HepG2 (cell line): ENCODE results near the gene MYRIP. TPM values are rescaled to one million over a fixed set of nuclear protein-coding genes. Genes with fewer than 3 reads are reported as not detected.

ENCODE experiments used
- ATAC-seq: fragments of 200-7000 bp; cut with Tn5 transposase; 3 replicates; pipeline ENCODE4 v1.9.1; 2020; ENCODE audit warnings: mild to moderate bottlenecking, moderate library complexity
- BruUV-seq: library from RNA; stranded (reverse); fragments of 400-500 nt; replicated peaks from 2 replicates; lab custom pipeline; 2021; lab: Mats Ljungman, UMichigan
- CTCF ChIA-PET: fragments of 300-600 bp; formaldehyde crosslinking; extraction: SDS; loops from one replicate; lab custom pipeline; 2021; ENCODE audit warnings: low total read pairs, inconsistent platforms, low intra/inter-chr PET ratio; lab: Yijun Ruan, JAX
- POLR2A ChIA-PET: fragments of 350-600 bp; sonication (Branson Sonifier 250); formaldehyde crosslinking; loops from one replicate; lab custom pipeline; 2020; ENCODE audit warnings: antibody characterized with exemption, inconsistent platforms; lab: Yijun Ruan, JAX
- DNase-seq: peaks from one replicate; pipeline ENCODE4 v3.0.0-alpha.2; 2015; ENCODE audit warnings: low spot score
- FAIRE-seq: peaks from 3 replicates; lab custom pipeline; 2011; peaks lifted over from hg19 to GRCh38; lab: Jason Lieb, UNC
- H2AFZ ChIP-seq: one replicate; pipeline ENCODE4 v1.6.1; 2011; ENCODE audit warnings: low read length, inconsistent platforms
- H3K27ac ChIP-seq: fragments of 300-600 bp; 3 replicates; pipeline ENCODE4 v1.8.0; 2011; ENCODE audit warnings: mixed run types, mild to moderate bottlenecking, mixed read lengths, low read length, inconsistent platforms; ENCODE audit not compliant: insufficient read depth; ENCODE audit errors: extremely low read length
- H3K27me3 ChIP-seq, 2 experiments: fragments of 200-600 bp in 1 of 2; 2 replicates in 1 of 2; 3 replicates in 1 of 2; pipeline versions ENCODE4 v1.6.0 to v1.8.0; 2011; ENCODE audit warnings: low read length in 2 of 2, mild to moderate bottlenecking in 2 of 2, moderate library complexity in 2 of 2, inconsistent platforms in 1 of 2; ENCODE audit not compliant: insufficient read depth in 2 of 2, control insufficient read depth in 1 of 2
- H3K36me3 ChIP-seq, 2 experiments: fragments of 200-600 bp in 1 of 2; replicated peaks in 1 of 2; 2 replicates in 1 of 2; 3 replicates in 1 of 2; pipeline versions ENCODE4 v1.5.1 to v1.8.0; 2011; ENCODE audit warnings: low read length in 2 of 2, inconsistent platforms in 1 of 2; ENCODE audit not compliant: insufficient read depth in 2 of 2, control insufficient read depth in 1 of 2
- H3K4me1 ChIP-seq: 2 replicates; pipeline ENCODE4 v1.5.1; 2012; ENCODE audit warnings: low read length, inconsistent platforms; ENCODE audit not compliant: insufficient read depth
- H3K4me2 ChIP-seq: 2 replicates; pipeline ENCODE4 v1.6.0; 2011; ENCODE audit warnings: low read depth, low read length, inconsistent platforms
- H3K4me3 ChIP-seq, 3 experiments: fragments of 200-600 bp in 1 of 3; sonication (generic), shearing (Covaris generic) in 1 of 3; replicated peaks in 1 of 3; 2 replicates each; pipeline ENCODE4 v1.5.1; 2011 to 2016; ENCODE audit warnings: low read length in 3 of 3, inconsistent platforms in 2 of 3, low read depth in 2 of 3, mild to moderate bottlenecking in 2 of 3, control low read depth in 1 of 3, mixed read lengths in 1 of 3; ENCODE audit not compliant: insufficient read depth in 1 of 3
- H3K79me2 ChIP-seq: one replicate; pipeline ENCODE4 v1.6.1; 2011; ENCODE audit warnings: low read length, inconsistent platforms; ENCODE audit not compliant: insufficient read depth
- H3K9ac ChIP-seq: 2 replicates; pipeline ENCODE4 v1.6.0; 2011; ENCODE audit warnings: mild to moderate bottlenecking, low read depth, low read length, inconsistent platforms; ENCODE audit not compliant: insufficient read depth
- H3K9me3 ChIP-seq: 2 replicates; pipeline ENCODE4 v1.5.1; 2012; ENCODE audit warnings: mild to moderate bottlenecking, low read length
- H4K20me1 ChIP-seq: 2 replicates; pipeline ENCODE4 v1.6.0; 2011; ENCODE audit warnings: inconsistent platforms, mild to moderate bottlenecking, low read length, moderate library complexity; ENCODE audit not compliant: insufficient read depth
- EHMT2 ChIP-seq: fragments of 200-600 bp; sonication (generic); IDR thresholded peaks from 2 replicates; pipeline ENCODE4 v1.7.0; 2017; ENCODE audit warnings: antibody characterized with exemption, low read depth, low read length, borderline replicate concordance
- HIC2 ChIP-seq: sonication (generic); formaldehyde crosslinking; IDR thresholded peaks from 2 replicates; pipeline ENCODE4 v1.9.0; 2022; ENCODE audit warnings: low read depth, missing genetic modification reagents
- ZBTB37 ChIP-seq: sonication (generic); formaldehyde crosslinking; IDR thresholded peaks from 2 replicates; pipeline ENCODE4 v1.4.0; 2020; ENCODE audit warnings: mild to moderate bottlenecking, missing genetic modification reagents
- ZIK1 ChIP-seq: sonication (generic); formaldehyde crosslinking; IDR thresholded peaks from 2 replicates; pipeline ENCODE4 v1.5.0; 2020; ENCODE audit warnings: mild to moderate bottlenecking, low read depth, missing genetic modification reagents, borderline replicate concordance
- ZNF142 ChIP-seq: sonication (generic); formaldehyde crosslinking; IDR thresholded peaks from 2 replicates; pipeline ENCODE4 v1.4.0; 2020; ENCODE audit warnings: missing genetic modification reagents
- ZZZ3 ChIP-seq: sonication (generic); formaldehyde crosslinking; IDR thresholded peaks from 2 replicates; pipeline ENCODE4 v1.4.0; 2020; ENCODE audit warnings: missing genetic modification reagents, mild to moderate bottlenecking, borderline replicate concordance
- WGBS: methylation state at CpG from one replicate; pipeline ENCODE4 v1.1.6; 2017; ENCODE audit warnings: low lambda C conversion rate; 5-methylcytosine and 5-hydroxymethylcytosine counted together
- in situ Hi-C: cut with HindIII; loops from 2 replicates; pipeline ENCODE4 v1.10.0; 2017; ENCODE audit warnings: low pct_unique_long_range_greater_than_20kb; ENCODE audit not compliant: extremely low pct_ligation_motif_present
- intact Hi-C: fragments of 100-400 bp; cut with micrococcal nuclease; formaldehyde crosslinking; loops from one replicate; pipeline ENCODE4 v1.10.0; 2022; ENCODE audit not compliant: unreplicated experiment
- polyA plus RNA-seq, 8 experiments: library from polyadenylated mRNA; depleted of rRNA in 3 of 8; stranded (reverse) in 7 of 8; unstranded in 1 of 8; fragments of >200 nt; fragmentation: Illumina TruSeq in 4 of 8; extraction: Trizol in 4 of 8; gene quantifications; 2 replicates each; pipeline versions ENCODE4 v1.2.1 to v1.2.3, GENCODE V29; 2011 to 2016; ENCODE audit warnings: low read depth in 4 of 8, missing spikeins in 1 of 8, mixed read lengths in 1 of 8; ENCODE audit not compliant: insufficient read depth in 1 of 8
- total RNA-seq, 5 experiments: library from RNA; depleted of rRNA; stranded (reverse); fragments of >200 nt; fragmentation: Illumina TruSeq; extraction: Trizol; gene quantifications; 2 replicates each; pipeline ENCODE4 v1.2.3, GENCODE V29; 2016; ENCODE audit warnings: low read depth in 1 of 5

The MYRIP gene
- total and polyA plus RNA-seq, 2 of the 13 experiments (the other 11 are each of a cell fraction or from before 2014, with no cell fraction given): 0.64 to 0.84 TPM

GRCh38 chr3:40299130-40299720 lies 489.8 kb downstream of the MYRIP start:
- Histone ChIP-seq H3K27ac (no peak overlapping the region), H3K4me2 (no peak overlapping the region), H4K20me1 (no peaks in the 10 kb centered on the region), H2AFZ (no peak overlapping the region), H3K27me3 (no peaks in the 10 kb centered on the region), H3K36me3 (no peaks in the 10 kb centered on the region), H3K4me3 (no peak overlapping the region), H3K4me1 (peaks cover 6% of the 10 kb centered on the region; the same call in 1 of the 2 replicates), H3K9ac (no peak overlapping the region), H3K9me3 (no peaks in the 10 kb centered on the region), H3K79me2 (no peaks in the 10 kb centered on the region)
- no peak for TF ChIP-seq ZBTB37 (CRISPR knock-in tag)
- TF ChIP-seq ZZZ3: no peak
- no peak for TF ChIP-seq EHMT2
- no peak for TF ChIP-seq ZNF142 (CRISPR knock-in tag)
- no peak for TF ChIP-seq ZIK1 (CRISPR knock-in tag)
- TF ChIP-seq HIC2: no peak
- POLR2A ChIA-PET: interaction anchor here (2.3 kb wide), 1 partner anchor 10 kb away, joined by 7 read pairs; no protein-coding TSS in a partner anchor
- BruUV-seq: no TSS peak
- DNase-seq: no peak
- intact Hi-C loops (loop anchor here (10.0 kb wide), 1 partner anchor 384 kb away; no protein-coding TSS in a partner anchor), in situ Hi-C loops (no loop called here)
- CTCF ChIA-PET: no interaction called here
- no peak for ATAC-seq
- no peak for FAIRE-seq
- WGBS: 85% methylated on average over 5 of the region's 5 CpGs
